ENCODE results near the gene TEC.

TEC gene

DNA sequence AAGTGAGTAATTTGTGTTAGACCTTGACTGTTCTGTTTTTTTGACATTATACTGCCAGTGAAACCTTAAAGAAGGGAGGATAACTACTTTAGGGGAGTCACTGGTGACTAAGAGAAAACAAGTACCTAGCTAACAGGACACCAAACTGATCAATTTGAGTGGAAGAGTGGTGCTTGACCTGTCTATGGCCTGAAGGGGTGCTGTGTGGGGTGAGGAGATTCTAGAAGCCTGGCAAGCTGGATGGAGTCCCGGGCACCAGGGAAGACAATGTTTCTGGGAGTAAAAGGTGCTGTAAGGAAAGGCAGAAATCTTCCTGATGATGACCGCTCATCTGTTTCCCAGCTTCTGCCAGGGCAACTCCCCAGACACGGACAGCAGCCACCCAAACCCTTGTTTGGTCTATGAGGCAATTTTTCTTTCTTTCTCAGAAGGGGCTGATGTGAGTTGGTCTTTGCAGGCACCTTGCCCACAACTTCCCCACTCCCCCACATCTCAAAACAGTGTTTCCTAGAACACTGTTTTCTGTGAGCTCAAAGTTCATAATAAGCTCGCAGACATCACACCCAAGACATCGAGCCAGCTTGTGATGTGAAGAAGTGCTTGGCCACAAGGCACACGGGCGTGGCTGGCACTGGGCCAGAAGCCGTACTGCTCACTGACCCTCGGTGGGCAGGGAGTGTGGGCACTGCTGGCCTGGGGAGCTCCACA is 140.2 kb downstream of the TEC start:
- peak overlapping the region; percentile 92 for H3K4me3 Mint-ChIP-seq
- peaks cover 70% of the 10 kb centered on the region for H3K4me1 Mint-ChIP-seq (ENCODE audit: low read depth)
- peaks cover 41% of the 10 kb centered on the region for H3K36me3 Mint-ChIP-seq (ENCODE audit: low read depth)
- H3K27ac Mint-ChIP-seq = peak overlapping the region; percentile 94
- H3K27me3 Mint-ChIP-seq (ENCODE audit: low read depth) = no peaks in the 10 kb centered on the region
- no peaks in the 10 kb centered on the region for H3K9me3 Mint-ChIP-seq

DNA sequence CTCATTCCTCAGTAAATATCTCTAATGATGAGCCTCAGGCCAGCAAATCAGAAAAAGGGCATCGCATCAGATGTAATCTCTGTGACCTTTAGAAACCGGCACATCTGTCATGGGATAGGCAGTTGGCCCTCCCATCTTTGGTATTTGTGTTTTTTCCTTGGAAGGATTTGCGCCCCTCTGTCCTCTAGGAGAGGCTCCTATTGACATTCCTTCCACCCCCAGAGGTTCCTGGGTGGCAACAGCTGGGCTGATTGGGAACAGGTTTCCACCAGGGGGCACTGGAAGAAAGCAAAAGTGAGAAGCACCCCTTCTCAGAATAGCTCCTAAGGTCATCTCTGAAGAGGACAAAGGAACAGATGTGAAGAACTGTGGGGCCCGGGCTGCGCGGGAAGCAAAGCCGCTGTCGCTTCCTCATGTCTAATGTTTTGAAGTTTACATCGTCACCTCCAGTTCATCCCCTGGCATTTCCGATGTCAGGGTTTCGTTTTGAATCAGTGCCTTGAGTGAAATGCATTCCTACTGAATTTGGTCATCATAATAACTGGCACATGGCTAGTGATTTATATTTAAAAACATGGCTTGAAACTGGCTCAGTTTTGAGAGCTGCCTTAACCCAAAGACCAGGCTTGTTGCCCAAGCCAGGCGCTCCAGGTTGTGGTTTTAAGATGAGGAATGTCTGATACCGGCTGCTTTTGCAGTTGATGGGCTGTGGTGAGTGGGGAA is 141.8 kb downstream of the TEC start:
- Mint-ChIP-seq H3K27me3 (ENCODE audit: low read depth) (no peaks in the 10 kb centered on the region), H3K4me1 (ENCODE audit: low read depth) (peaks cover 70% of the 10 kb centered on the region), H3K36me3 (ENCODE audit: low read depth) (peaks cover 44% of the 10 kb centered on the region), H3K4me3 (peak overlapping the region; percentile 73), H3K27ac (peak overlapping the region; percentile 94), H3K9me3 (no peaks in the 10 kb centered on the region)

DNA sequence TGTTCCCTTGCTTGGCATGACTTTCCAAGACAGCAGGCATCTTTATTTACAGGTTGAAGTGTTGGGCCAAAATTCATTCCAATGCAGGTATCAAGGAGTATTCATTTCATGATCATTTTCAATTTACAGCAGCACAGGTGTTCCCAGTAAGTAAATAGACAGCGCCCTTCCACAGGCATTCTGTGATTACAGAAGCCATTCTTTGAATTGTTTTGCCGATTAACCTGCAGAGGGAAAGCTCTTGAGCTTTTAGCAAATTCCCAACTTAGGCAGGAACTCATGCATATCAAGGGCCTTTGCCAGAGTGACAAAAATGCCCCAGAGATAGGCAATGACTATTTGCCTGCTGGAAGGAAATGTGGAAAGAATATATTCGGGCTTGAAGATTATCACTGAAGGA is 142.4 kb downstream of the TEC start:
- Mint-ChIP-seq H3K4me3 (peak overlapping the region; percentile 73), H3K9me3 (no peaks in the 10 kb centered on the region), H3K27ac (peak overlapping the region; percentile 94), H3K27me3 (ENCODE audit: low read depth) (no peaks in the 10 kb centered on the region), H3K36me3 (ENCODE audit: low read depth) (peaks cover 44% of the 10 kb centered on the region), H3K4me1 (ENCODE audit: low read depth) (peaks cover 69% of the 10 kb centered on the region)

DNA sequence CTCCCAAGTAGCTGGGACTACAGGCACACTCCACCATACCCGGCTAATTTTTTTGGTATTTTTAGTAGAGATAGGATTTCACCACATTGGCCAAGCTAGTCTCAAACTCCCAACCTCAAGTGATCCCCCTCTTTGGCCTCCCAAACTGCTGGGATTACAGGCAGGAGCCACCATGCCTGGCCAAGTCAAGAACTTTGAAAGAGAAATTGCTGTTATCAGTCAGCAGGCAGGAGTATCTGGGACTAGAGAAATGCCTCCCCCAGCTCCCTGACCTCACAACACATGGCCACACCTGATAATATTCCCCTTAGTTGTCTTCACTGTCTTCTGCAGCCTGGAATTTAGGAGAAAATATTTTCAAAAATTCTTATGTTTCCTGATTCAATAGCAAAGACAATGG is 143.0 kb downstream of the TEC start:
- peaks cover 41% of the 10 kb centered on the region for H3K36me3 Mint-ChIP-seq (ENCODE audit: low read depth)
- no peaks in the 10 kb centered on the region for H3K27me3 Mint-ChIP-seq (ENCODE audit: low read depth)
- H3K27ac Mint-ChIP-seq = peak overlapping the region; percentile 94
- H3K9me3 Mint-ChIP-seq = no peaks in the 10 kb centered on the region
- no peak overlapping the region for H3K4me3 Mint-ChIP-seq
- peaks cover 67% of the 10 kb centered on the region for H3K4me1 Mint-ChIP-seq (ENCODE audit: low read depth)

DNA sequence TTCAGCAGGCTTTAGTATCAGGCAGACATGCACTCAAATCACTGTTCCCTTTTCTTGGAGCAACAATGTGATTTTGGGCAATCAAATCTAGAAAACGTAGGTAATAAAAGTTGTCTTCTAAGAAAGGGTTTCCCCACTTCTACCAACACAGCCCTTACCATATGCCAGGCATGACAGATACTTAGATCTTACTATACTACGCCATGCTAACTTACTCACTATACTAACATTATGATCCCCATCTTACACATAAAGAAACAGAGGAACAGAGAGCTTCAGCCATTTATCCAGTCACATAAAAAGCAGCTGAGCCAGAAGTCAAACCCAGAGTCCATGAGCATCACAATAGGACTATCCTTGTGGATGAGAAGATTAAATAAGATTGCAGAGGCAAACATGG is 144.8 kb downstream of the TEC start:
- Mint-ChIP-seq H3K27ac (no peak overlapping the region), H3K4me3 (no peak overlapping the region)

DNA sequence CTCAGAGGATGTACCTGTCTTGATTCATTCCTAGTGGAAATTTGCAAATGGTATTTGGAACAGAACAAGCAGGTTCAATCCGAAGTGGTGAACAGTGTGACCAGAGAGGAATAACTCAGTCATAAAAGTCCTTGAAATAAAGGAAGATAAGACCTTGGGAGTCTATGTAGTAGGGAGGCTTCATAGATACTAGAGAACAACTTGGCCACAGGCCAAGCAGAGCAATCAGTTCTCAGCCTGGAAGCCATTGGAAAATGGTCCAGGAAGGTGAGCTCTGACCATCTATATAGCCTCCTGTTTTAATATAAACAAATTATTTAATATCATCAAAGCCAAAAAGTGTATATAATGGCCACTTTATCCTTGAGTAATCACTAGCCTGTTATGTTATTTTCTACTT is 146.9 kb downstream of the TEC start:
- no peak overlapping the region for H3K4me3 Mint-ChIP-seq
- peaks cover 37% of the 10 kb centered on the region for H3K36me3 Mint-ChIP-seq (ENCODE audit: low read depth)
- no peak overlapping the region for H3K27ac Mint-ChIP-seq
- no peaks in the 10 kb centered on the region for H3K9me3 Mint-ChIP-seq
- peaks cover 51% of the 10 kb centered on the region for H3K4me1 Mint-ChIP-seq (ENCODE audit: low read depth)
- H3K27me3 Mint-ChIP-seq (ENCODE audit: low read depth) = no peaks in the 10 kb centered on the region

More for the DNA sequence above, 144.8 kb downstream of the TEC start:
- Mint-ChIP-seq H3K36me3 (ENCODE audit: low read depth) (peaks cover 31% of the 10 kb centered on the region), H3K27me3 (ENCODE audit: low read depth) (no peaks in the 10 kb centered on the region), H3K4me1 (ENCODE audit: low read depth) (peaks cover 50% of the 10 kb centered on the region), H3K9me3 (no peaks in the 10 kb centered on the region)

DNA sequence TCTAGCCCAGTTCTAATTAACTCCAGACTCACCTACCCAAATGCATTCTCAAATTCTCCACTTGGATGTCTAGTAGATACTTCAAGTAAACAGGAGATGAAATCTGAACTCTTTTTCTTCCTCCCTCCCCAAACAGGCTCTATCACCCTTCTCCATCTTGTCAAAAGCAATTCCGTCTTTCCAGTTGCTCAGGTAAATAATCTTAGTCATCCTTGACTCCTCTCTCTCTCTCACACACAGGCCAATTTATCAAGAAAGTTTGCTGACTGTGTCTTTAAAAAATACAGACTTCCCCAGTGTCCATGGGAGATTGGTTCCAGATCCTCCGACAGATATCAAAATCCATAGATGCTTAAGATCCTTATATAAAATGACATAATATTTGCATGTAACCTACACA is 148.5 kb downstream of the TEC start:
- no peak overlapping the region for H3K27ac Mint-ChIP-seq
- no peak overlapping the region for H3K4me3 Mint-ChIP-seq
- H3K27me3 Mint-ChIP-seq (ENCODE audit: low read depth) = no peaks in the 10 kb centered on the region
- H3K36me3 Mint-ChIP-seq (ENCODE audit: low read depth) = peaks cover 34% of the 10 kb centered on the region
- peaks cover 48% of the 10 kb centered on the region for H3K4me1 Mint-ChIP-seq (ENCODE audit: low read depth)
- H3K9me3 Mint-ChIP-seq = no peaks in the 10 kb centered on the region

DNA sequence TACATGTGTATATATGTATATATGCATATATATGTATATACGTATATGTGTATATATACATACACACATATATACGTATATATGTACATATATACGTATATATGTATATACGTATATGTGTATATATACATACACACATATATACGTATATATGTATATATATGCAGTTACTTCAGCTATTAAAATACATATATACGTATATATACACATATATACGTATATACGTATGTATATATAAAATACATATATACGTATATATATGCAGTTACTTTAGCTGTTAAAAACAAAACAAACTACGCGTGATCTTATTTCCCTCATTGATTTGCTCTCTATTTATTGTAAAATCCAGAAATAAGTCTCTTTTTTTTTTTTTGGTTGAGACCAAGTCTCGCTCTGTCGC is 149.5 kb downstream of the TEC start:
- no peak overlapping the region for H3K27ac Mint-ChIP-seq
- H3K27me3 Mint-ChIP-seq (ENCODE audit: low read depth) = no peaks in the 10 kb centered on the region
- H3K4me3 Mint-ChIP-seq = no peak overlapping the region
- no peaks in the 10 kb centered on the region for H3K9me3 Mint-ChIP-seq
- peaks cover 33% of the 10 kb centered on the region for H3K36me3 Mint-ChIP-seq (ENCODE audit: low read depth)
- peaks cover 42% of the 10 kb centered on the region for H3K4me1 Mint-ChIP-seq (ENCODE audit: low read depth)

DNA sequence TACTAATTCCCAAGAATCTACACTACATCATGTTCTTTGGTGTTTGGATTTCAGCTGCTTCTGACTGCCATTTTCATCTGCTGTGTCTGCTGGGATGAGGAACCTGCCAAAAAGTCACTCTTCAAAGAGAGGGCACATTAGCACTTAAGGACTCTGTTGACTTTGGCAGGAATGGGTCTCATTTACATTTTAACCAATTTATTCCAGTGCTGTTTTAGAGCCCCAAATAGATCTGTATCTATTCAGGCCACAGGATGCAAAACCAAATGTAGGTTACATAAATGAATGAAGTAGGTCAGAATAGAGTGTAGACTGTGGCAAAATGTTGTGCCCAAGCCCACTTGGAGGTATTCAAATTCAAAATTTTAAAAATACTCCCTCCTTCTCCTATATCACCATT is 150.0 kb downstream of the TEC start:
- Mint-ChIP-seq H3K27me3 (ENCODE audit: low read depth) (no peaks in the 10 kb centered on the region), H3K27ac (no peak overlapping the region), H3K4me3 (no peak overlapping the region), H3K9me3 (no peaks in the 10 kb centered on the region), H3K4me1 (ENCODE audit: low read depth) (peaks cover 39% of the 10 kb centered on the region), H3K36me3 (ENCODE audit: low read depth) (peaks cover 30% of the 10 kb centered on the region)

DNA sequence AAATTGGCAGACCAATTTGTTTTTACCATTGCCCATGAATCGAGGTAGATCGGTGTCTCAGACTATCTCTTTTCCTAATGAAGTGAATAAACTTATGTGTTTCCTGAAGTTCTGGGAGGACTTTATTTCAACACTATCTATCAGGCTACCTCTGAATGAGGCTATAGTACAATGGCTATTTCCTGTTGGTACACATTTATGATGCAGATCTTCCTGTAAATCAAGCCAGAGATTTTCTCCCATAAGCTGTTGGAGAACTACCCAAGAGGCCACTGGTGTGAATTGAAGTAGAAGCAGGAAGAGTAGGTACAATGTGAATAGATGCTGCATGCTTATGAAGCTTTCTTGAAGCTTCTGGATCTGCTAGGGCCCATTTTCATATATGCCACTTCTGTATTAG is 151.6 kb downstream of the TEC start:
- Mint-ChIP-seq H3K4me3 (no peak overlapping the region), H3K36me3 (ENCODE audit: low read depth) (peaks cover 26% of the 10 kb centered on the region), H3K9me3 (no peaks in the 10 kb centered on the region), H3K27me3 (ENCODE audit: low read depth) (no peaks in the 10 kb centered on the region), H3K4me1 (ENCODE audit: low read depth) (peaks cover 38% of the 10 kb centered on the region), H3K27ac (peak overlapping the region; percentile 1)

DNA sequence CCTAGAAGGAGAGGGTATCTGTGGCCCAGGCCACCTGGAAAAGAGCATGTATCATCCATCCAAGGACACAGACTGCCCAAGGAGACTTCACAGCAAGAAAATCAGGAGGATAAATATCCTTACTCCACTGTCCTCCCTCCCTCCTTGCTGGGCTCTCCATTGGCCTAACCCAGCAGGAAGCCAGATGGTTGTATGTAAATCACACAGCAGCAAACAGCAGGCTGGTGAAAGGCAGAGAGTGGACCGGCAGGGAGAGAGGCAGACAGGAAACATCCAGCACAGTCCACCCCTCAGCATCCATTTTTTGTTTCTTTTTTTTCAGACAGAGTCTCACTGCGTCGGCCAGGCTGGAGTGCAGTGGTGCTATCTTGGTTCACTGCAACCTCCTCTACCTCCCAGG is 153.1 kb downstream of the TEC start:
- peaks cover 45% of the 10 kb centered on the region for H3K4me1 Mint-ChIP-seq (ENCODE audit: low read depth)
- H3K36me3 Mint-ChIP-seq (ENCODE audit: low read depth) = peaks cover 39% of the 10 kb centered on the region
- H3K27ac Mint-ChIP-seq = no peak overlapping the region

DNA sequence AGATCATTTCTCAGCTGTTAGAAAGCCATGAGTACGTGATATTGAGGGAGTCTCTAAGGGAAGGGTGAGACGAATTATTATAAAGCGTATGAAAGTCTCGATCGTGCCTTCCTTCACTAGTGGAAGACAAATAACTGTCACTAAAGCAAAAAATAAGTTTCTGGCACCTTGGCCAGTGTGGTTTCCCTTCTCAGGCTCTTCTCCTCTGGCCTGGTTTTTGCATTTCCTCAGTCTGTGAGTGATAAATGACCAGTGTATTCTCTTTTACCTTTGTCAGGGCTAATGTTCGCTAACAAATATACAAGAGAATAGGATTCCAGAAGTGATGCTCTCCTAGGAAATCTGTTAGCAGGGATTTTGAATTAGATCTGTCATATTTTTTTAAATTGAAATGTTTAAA is 155.2 kb downstream of the TEC start:
- Mint-ChIP-seq H3K9me3 (no peaks in the 10 kb centered on the region), H3K4me3 (no peak overlapping the region), H3K4me1 (ENCODE audit: low read depth) (peaks cover 47% of the 10 kb centered on the region), H3K27ac (no peak overlapping the region), H3K27me3 (ENCODE audit: low read depth) (no peaks in the 10 kb centered on the region), H3K36me3 (ENCODE audit: low read depth) (peaks cover 44% of the 10 kb centered on the region)

More for the DNA sequence above, 153.1 kb downstream of the TEC start:
- H3K27me3 Mint-ChIP-seq (ENCODE audit: low read depth) = no peaks in the 10 kb centered on the region
- no peaks in the 10 kb centered on the region for H3K9me3 Mint-ChIP-seq
- H3K4me3 Mint-ChIP-seq = no peak overlapping the region

DNA sequence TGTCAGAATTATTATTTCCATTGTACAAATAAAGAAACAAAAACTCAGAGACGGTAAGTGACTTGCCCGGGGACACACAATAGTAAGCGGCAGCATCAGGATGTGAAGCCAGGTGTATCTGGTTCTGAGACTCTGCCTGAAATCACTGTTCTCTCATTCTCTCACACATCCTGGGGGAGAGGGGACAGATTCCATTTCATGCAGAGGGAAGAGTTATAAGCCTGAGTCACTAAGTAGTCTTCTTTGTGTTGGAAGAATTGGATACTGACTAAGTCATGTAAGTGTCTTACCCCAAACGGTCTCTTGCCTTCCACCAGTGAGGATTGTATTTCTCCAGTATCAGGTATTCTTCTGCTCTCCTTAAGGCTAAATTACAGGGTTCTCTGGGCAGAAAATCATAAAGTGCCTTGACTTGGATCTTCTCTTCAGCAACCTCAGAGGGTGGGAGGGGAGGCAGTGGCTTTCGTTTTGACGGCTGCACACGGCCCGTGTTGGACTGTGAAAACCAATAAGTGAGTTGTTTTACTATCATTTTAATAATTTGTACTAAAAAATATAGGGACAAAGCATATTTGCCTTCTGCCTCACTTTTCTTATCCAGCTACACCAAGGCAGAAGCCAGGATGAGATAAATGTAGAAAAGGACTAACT is 157.5 kb downstream of the TEC start:
- H3K36me3 Mint-ChIP-seq (ENCODE audit: low read depth) = peaks cover 42% of the 10 kb centered on the region
- H3K27me3 Mint-ChIP-seq (ENCODE audit: low read depth) = no peaks in the 10 kb centered on the region
- H3K9me3 Mint-ChIP-seq = no peaks in the 10 kb centered on the region
- no peak overlapping the region for H3K27ac Mint-ChIP-seq
- H3K4me3 Mint-ChIP-seq = no peak overlapping the region
- H3K4me1 Mint-ChIP-seq (ENCODE audit: low read depth) = peaks cover 30% of the 10 kb centered on the region

DNA sequence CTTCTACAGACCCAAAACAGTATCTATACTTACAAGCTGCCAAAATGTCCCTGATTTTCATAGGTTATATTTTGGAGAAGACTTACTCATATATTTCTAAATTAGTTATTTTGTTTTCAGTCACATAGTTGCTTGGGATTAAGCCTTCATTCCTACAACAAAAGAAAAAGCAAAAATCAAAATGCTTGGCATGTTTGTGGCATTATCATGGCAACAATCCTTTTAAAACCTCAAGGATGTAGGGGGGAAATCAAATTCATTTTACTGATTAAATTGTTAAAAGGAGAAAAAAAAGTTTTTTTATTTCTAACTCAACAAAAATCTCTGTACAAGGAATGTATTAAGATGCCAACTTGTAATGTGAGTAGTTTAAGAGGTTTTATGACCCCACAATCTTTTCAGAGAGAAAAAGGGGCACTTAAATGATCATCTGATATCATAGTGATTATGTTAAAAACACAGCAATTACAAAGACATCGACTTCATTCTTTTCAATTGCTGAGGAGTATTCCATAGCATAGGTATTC is 159.1 kb downstream of the TEC start:
- H3K9me3 Mint-ChIP-seq = no peaks in the 10 kb centered on the region
- H3K36me3 Mint-ChIP-seq (ENCODE audit: low read depth) = peaks cover 49% of the 10 kb centered on the region
- H3K4me3 Mint-ChIP-seq = no peak overlapping the region
- H3K27me3 Mint-ChIP-seq (ENCODE audit: low read depth) = no peaks in the 10 kb centered on the region
- no peak overlapping the region for H3K27ac Mint-ChIP-seq
- peaks cover 34% of the 10 kb centered on the region for H3K4me1 Mint-ChIP-seq (ENCODE audit: low read depth)

Data from T-helper 1 cell treated with Interleukin-12 subunit alpha and Interleukin-12 subunit beta and Interleukin-4 antibody, amounts not matched to agents 30 μg/mL and 1 μg/mL, for 36 hours (primary cell).